ENCODE measurements around the gene SLC6A11.

The SLC6A11 gene

GRCh38 chr3:10948326-10948725 lies 132.3 kb downstream of the SLC6A11 start:
- Histone ChIP-seq H4K5ac (ENCODE audit: low read length) (no peak overlapping the region), H4K8ac (ENCODE audit: low read depth, low read length) (no peak overlapping the region), H2AK5ac (ENCODE audit: low read length) (no peak overlapping the region), H3K56ac (ENCODE audit: low read length) (no peak overlapping the region), H3K79me1 (ENCODE audit: low read length) (no peaks in the 10 kb centered on the region), H2BK120ac (ENCODE audit: low read depth, low read length) (no peak overlapping the region), H3K27me3 (ENCODE audit: insufficient read depth, low read length, poor library complexity) (no peaks in the 10 kb centered on the region), H3K4me1 (ENCODE audit: control insufficient read depth, low read depth, low read length) (no peaks in the 10 kb centered on the region), H3K4me2 (ENCODE audit: low read length) (no peak overlapping the region), H3K4ac (ENCODE audit: low read depth, low read length) (no peak overlapping the region), H2BK15ac (replicated peaks; ENCODE audit: low read depth) (no peak overlapping the region), H3K4me3 (ENCODE audit: low read length) (no peak overlapping the region), H3K79me2 (ENCODE audit: control insufficient read depth, insufficient read depth, low read length) (no peaks in the 10 kb centered on the region), H3K9ac (ENCODE audit: low read length) (no peak overlapping the region), H3K23ac (ENCODE audit: low read length) (no peak overlapping the region), H3K36me3 (ENCODE audit: control insufficient read depth, insufficient read depth, low read length) (no peaks in the 10 kb centered on the region), H2BK5ac (ENCODE audit: low read length) (no peak overlapping the region), H3K27ac (ENCODE audit: low read depth, low read length) (no peak overlapping the region), H3K18ac (ENCODE audit: low read length) (no peak overlapping the region)
- DNase-seq: no peak
- no CpG with 5 or more reads among the region's 6 CpGs for WGBS (ENCODE audit: extremely low coverage, insufficient coverage, low lambda C conversion rate)

DNA sequence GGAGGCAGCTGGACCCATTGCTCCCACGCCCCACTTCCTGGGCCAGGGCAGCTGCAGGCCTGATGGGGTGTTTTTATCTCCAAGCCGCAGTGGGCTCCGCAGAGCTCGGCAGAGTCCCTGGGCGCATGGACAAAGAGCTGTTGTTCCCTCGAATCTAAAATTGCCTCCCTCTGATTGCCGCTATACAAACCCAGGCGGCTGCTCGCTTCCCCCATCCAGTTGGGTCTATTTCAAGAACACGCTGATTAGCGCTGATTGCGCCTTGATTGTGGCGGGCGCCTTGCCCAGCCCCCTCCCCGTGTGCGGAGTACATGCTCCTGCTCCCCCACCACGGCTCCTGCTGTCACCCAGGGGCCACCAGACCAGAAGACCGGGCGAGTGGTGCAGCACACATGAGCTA lies 133.2 kb downstream of the SLC6A11 start:
- H3K27ac ChIP-seq (ENCODE audit: low read depth, low read length): no peak overlapping the region
- H3K79me1 ChIP-seq (ENCODE audit: low read length): no peaks in the 10 kb centered on the region
- H3K36me3 ChIP-seq (ENCODE audit: control insufficient read depth, insufficient read depth, low read length): no peaks in the 10 kb centered on the region
- no peaks in the 10 kb centered on the region for H3K79me2 ChIP-seq (ENCODE audit: control insufficient read depth, insufficient read depth, low read length)
- H2BK15ac ChIP-seq (replicated peaks; ENCODE audit: low read depth): no peak overlapping the region
- no peak overlapping the region for H3K9ac ChIP-seq (ENCODE audit: low read length)
- H3K23ac ChIP-seq (ENCODE audit: low read length): no peak overlapping the region
- no peak overlapping the region for H2AK5ac ChIP-seq (ENCODE audit: low read length)
- H4K5ac ChIP-seq (ENCODE audit: low read length): no peak overlapping the region
- DNase-seq: no peak
- no peaks in the 10 kb centered on the region for H3K27me3 ChIP-seq (ENCODE audit: insufficient read depth, low read length, poor library complexity)
- no peak overlapping the region for H2BK5ac ChIP-seq (ENCODE audit: low read length)
- H2BK120ac ChIP-seq (ENCODE audit: low read depth, low read length): no peak overlapping the region
- no peak overlapping the region for H4K8ac ChIP-seq (ENCODE audit: low read depth, low read length)
- no peak overlapping the region for H3K18ac ChIP-seq (ENCODE audit: low read length)
- no peak overlapping the region for H3K4me3 ChIP-seq (ENCODE audit: low read length)
- WGBS (ENCODE audit: extremely low coverage, insufficient coverage, low lambda C conversion rate): no CpG with 5 or more reads among the region's 19 CpGs
- no peak overlapping the region for H3K56ac ChIP-seq (ENCODE audit: low read length)
- H3K4me1 ChIP-seq (ENCODE audit: control insufficient read depth, low read depth, low read length): no peaks in the 10 kb centered on the region
- no peak overlapping the region for H3K4ac ChIP-seq (ENCODE audit: low read depth, low read length)
- H3K4me2 ChIP-seq (ENCODE audit: low read length): no peak overlapping the region

DNA sequence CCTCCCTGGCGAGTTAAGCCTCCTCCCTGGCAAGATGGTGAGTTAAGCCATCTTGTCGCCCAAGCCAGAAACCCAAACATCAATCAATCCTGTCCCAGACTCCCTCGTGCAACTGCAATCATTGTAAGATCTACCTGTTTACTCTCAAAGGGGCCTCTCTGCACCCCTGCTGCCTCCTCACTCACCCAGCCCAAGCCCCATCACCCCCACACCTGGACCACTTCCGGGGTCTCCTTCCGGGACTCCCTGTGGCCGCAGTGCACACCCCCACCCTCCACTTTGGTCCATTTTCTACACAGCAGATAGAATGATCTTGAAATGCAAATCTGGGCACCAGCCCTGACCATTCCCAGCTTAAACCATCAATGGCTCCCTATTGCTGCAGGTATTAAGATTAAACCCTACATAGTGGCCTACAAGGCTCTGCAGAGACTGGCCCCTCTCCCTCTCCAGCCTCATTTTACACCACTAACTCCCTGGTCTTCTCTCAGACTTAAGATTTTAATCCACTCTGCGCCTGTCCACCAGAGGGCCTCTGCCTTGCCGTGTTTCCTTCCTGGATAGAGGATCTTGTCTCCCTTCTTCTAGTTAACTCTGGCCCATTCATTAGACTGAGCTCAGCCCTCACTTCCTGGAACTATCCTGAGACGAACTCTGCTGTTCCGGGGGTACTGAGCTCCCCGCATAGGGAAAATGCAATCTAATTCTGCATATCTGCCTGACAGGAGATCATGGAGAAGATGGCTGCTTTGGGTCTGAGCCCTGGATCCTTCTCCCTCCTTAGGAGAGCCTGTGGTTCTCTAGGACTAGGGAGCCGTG lies 134.7 kb downstream of the SLC6A11 start:
- H3K79me1 ChIP-seq (ENCODE audit: low read length): no peaks in the 10 kb centered on the region
- no peak overlapping the region for H3K4me2 ChIP-seq (ENCODE audit: low read length)
- H2BK120ac ChIP-seq (ENCODE audit: low read depth, low read length): no peak overlapping the region
- no peaks in the 10 kb centered on the region for H3K79me2 ChIP-seq (ENCODE audit: control insufficient read depth, insufficient read depth, low read length)
- no peak overlapping the region for H3K4ac ChIP-seq (ENCODE audit: low read depth, low read length)
- H3K23ac ChIP-seq (ENCODE audit: low read length): no peak overlapping the region
- no peaks in the 10 kb centered on the region for H3K27me3 ChIP-seq (ENCODE audit: insufficient read depth, low read length, poor library complexity)
- no peaks in the 10 kb centered on the region for H3K4me1 ChIP-seq (ENCODE audit: control insufficient read depth, low read depth, low read length)
- WGBS (ENCODE audit: extremely low coverage, insufficient coverage, low lambda C conversion rate): no CpG with 5 or more reads among the region's 12 CpGs
- H2BK5ac ChIP-seq (ENCODE audit: low read length): no peak overlapping the region
- H3K56ac ChIP-seq (ENCODE audit: low read length): no peak overlapping the region
- peak; percentile 69 for DNase-seq
- H4K8ac ChIP-seq (ENCODE audit: low read depth, low read length): no peak overlapping the region
- no peak overlapping the region for H3K9ac ChIP-seq (ENCODE audit: low read length)
- no peak overlapping the region for H2BK15ac ChIP-seq (replicated peaks; ENCODE audit: low read depth)
- no peak overlapping the region for H3K4me3 ChIP-seq (ENCODE audit: low read length)
- H3K18ac ChIP-seq (ENCODE audit: low read length): no peak overlapping the region
- no peak overlapping the region for H3K27ac ChIP-seq (ENCODE audit: low read depth, low read length)
- H4K5ac ChIP-seq (ENCODE audit: low read length): no peak overlapping the region
- H2AK5ac ChIP-seq (ENCODE audit: low read length): no peak overlapping the region
- H3K36me3 ChIP-seq (ENCODE audit: control insufficient read depth, insufficient read depth, low read length): no peaks in the 10 kb centered on the region

DNA sequence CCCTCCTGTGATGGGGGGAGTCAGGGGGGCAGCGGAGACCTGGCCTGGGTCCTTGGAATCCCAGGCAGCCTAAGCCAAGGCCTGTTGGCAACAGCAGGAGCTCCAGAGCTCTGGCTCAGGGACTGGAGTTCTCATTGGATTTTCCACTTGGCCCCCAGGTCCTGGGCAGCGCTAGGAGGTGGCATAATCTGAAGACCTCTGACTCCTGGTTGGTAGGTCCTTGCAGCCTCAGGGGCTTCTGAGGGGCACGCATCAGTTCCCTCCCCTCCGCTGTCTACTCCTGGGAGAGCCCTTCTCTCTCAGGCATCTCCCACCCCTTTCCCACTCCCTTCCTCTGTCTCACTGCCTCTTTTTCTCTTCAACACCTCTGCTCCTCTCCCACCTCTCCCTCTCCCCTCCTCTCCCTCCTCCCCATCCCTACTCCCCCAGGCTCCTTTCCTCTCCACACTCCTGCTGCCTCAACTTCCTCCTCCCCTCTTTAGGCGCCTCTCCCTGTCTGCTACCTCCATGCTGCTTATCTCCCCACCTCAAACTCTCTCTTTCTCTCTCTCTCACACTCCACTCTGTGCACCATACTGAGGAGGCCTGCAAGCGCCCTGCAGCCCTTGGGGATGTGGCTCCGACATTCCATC lies 135.4 kb downstream of the SLC6A11 start:
- Histone ChIP-seq H2BK15ac (replicated peaks; ENCODE audit: low read depth) (no peak overlapping the region), H3K4me2 (ENCODE audit: low read length) (no peak overlapping the region), H4K5ac (ENCODE audit: low read length) (no peak overlapping the region), H3K56ac (ENCODE audit: low read length) (no peak overlapping the region), H2BK5ac (ENCODE audit: low read length) (no peak overlapping the region), H3K9ac (ENCODE audit: low read length) (no peak overlapping the region), H2AK5ac (ENCODE audit: low read length) (no peak overlapping the region), H3K18ac (ENCODE audit: low read length) (no peak overlapping the region), H3K79me1 (ENCODE audit: low read length) (no peaks in the 10 kb centered on the region), H3K36me3 (ENCODE audit: control insufficient read depth, insufficient read depth, low read length) (no peaks in the 10 kb centered on the region), H3K27ac (ENCODE audit: low read depth, low read length) (no peak overlapping the region), H3K4me3 (ENCODE audit: low read length) (no peak overlapping the region), H3K4me1 (ENCODE audit: control insufficient read depth, low read depth, low read length) (no peaks in the 10 kb centered on the region), H3K4ac (ENCODE audit: low read depth, low read length) (no peak overlapping the region), H3K23ac (ENCODE audit: low read length) (no peak overlapping the region), H2BK120ac (ENCODE audit: low read depth, low read length) (no peak overlapping the region), H3K79me2 (ENCODE audit: control insufficient read depth, insufficient read depth, low read length) (no peaks in the 10 kb centered on the region), H3K27me3 (ENCODE audit: insufficient read depth, low read length, poor library complexity) (no peaks in the 10 kb centered on the region), H4K8ac (ENCODE audit: low read depth, low read length) (no peak overlapping the region)
- no peak for DNase-seq
- WGBS (ENCODE audit: extremely low coverage, insufficient coverage, low lambda C conversion rate): no CpG with 5 or more reads among the region's 7 CpGs

- Histone ChIP-seq H3K4me2 (ENCODE audit: low read length) (no peak overlapping the region), H4K8ac (ENCODE audit: low read depth, low read length) (no peak overlapping the region), H2BK5ac (ENCODE audit: low read length) (no peak overlapping the region), H3K4me1 (ENCODE audit: control insufficient read depth, low read depth, low read length) (no peaks in the 10 kb centered on the region), H3K36me3 (ENCODE audit: control insufficient read depth, insufficient read depth, low read length) (no peaks in the 10 kb centered on the region), H3K4me3 (ENCODE audit: low read length) (no peak overlapping the region), H2BK120ac (ENCODE audit: low read depth, low read length) (no peak overlapping the region), H3K18ac (ENCODE audit: low read length) (no peak overlapping the region), H2AK5ac (ENCODE audit: low read length) (no peak overlapping the region), H3K27ac (ENCODE audit: low read depth, low read length) (no peak overlapping the region), H3K23ac (ENCODE audit: low read length) (no peak overlapping the region), H3K9ac (ENCODE audit: low read length) (no peak overlapping the region), H3K79me1 (ENCODE audit: low read length) (no peaks in the 10 kb centered on the region), H4K5ac (ENCODE audit: low read length) (no peak overlapping the region), H3K79me2 (ENCODE audit: control insufficient read depth, insufficient read depth, low read length) (no peaks in the 10 kb centered on the region), H3K56ac (ENCODE audit: low read length) (no peak overlapping the region), H3K27me3 (ENCODE audit: insufficient read depth, low read length, poor library complexity) (no peaks in the 10 kb centered on the region), H2BK15ac (replicated peaks; ENCODE audit: low read depth) (no peak overlapping the region), H3K4ac (ENCODE audit: low read depth, low read length) (no peak overlapping the region)
- no CpG with 5 or more reads among the region's 3 CpGs for WGBS (ENCODE audit: extremely low coverage, insufficient coverage, low lambda C conversion rate)
- no peak for DNase-seq
Observed at GRCh38 chr3:10952525-10952924, 136.5 kb downstream of the SLC6A11 start.
